Measurements from ENCODE around the gene PA2G4.

PA2G4 gene

GRCh38 chr12:56117778-56118687 lies 13.7 kb downstream of the PA2G4 start, which contains the start of gene ZC3H10:
Gene ZC3H10 (plus strand): TSS chr12:56118266. CDS start chr12:56120563, 2,297 bp downstream.
- H3F3A ChIP-seq (ENCODE audit: control insufficient read depth, insufficient read depth), result peaks cover 49% of the 10 kb centered on the region
- H4K20me1 ChIP-seq (ENCODE audit: control insufficient read depth, insufficient read depth, low read depth, low read length), result no peaks in the 10 kb centered on the region
- TF ChIP-seq CTCF (IDR thresholded peaks at IDR 0.05; ENCODE audit: low read depth, low read length, poor library complexity, severe bottlenecking) (peak; percentile 44), EZH2phosphoT487 (IDR thresholded peaks at IDR 0.05; ENCODE audit: borderline replicate concordance, low read length) (no peak)
- peaks cover 36% of the 10 kb centered on the region for H3K79me2 ChIP-seq (ENCODE audit: control insufficient read depth, low read length)
- peak within 1 kb of the TSS; percentile 91 for H3K27ac ChIP-seq (ENCODE audit: low read depth, low read length)
- H3K4me1 ChIP-seq (ENCODE audit: control insufficient read depth, low read length), result peaks cover 25% of the 10 kb centered on the region
- H3K27me3 ChIP-seq (ENCODE audit: control insufficient read depth, low read length), result no peaks in the 10 kb centered on the region
- H3K4me3 ChIP-seq (ENCODE audit: low read length), result peak within 1 kb of the TSS; percentile 82
- no peaks in the 10 kb centered on the region for H3K9me3 ChIP-seq (ENCODE audit: control insufficient read depth, insufficient read depth, low read length)
- H3K36me3 ChIP-seq (ENCODE audit: control insufficient read depth, low read length), result peaks cover 56% of the 10 kb centered on the region
- no peaks in the 10 kb centered on the region for H3K9me2 ChIP-seq (replicated peaks; ENCODE audit: control insufficient read depth, low read length)
- H3K4me2 ChIP-seq (ENCODE audit: low read length), result peak within 1 kb of the TSS; percentile 99

- Histone ChIP-seq H3K36me3 (ENCODE audit: control insufficient read depth, low read length) (peaks cover 48% of the 10 kb centered on the region), H3K9me3 (ENCODE audit: control insufficient read depth, insufficient read depth, low read length) (no peaks in the 10 kb centered on the region)
Measured at GRCh38 chr12:56118688-56119357, 14.5 kb downstream of the PA2G4 start.

GRCh38 chr12:56119361-56119796 lies 15.0 kb downstream of the PA2G4 start:
- Histone ChIP-seq H3K9me3 (ENCODE audit: control insufficient read depth, insufficient read depth, low read length) (no peaks in the 10 kb centered on the region), H3K27ac (ENCODE audit: low read depth, low read length) (peak overlapping the region; percentile 80), H3K79me2 (ENCODE audit: control insufficient read depth, low read length) (peaks cover 42% of the 10 kb centered on the region), H3K4me1 (ENCODE audit: control insufficient read depth, low read length) (peaks cover 33% of the 10 kb centered on the region), H3K27me3 (ENCODE audit: control insufficient read depth, low read length) (no peaks in the 10 kb centered on the region), H3F3A (ENCODE audit: control insufficient read depth, insufficient read depth) (peaks cover 41% of the 10 kb centered on the region), H3K4me2 (ENCODE audit: low read length) (peak overlapping the region; percentile 99), H3K4me3 (ENCODE audit: low read length) (peak overlapping the region; percentile 82), H3K9me2 (replicated peaks; ENCODE audit: control insufficient read depth, low read length) (no peaks in the 10 kb centered on the region), H4K20me1 (ENCODE audit: control insufficient read depth, insufficient read depth, low read depth, low read length) (no peaks in the 10 kb centered on the region), H3K36me3 (ENCODE audit: control insufficient read depth, low read length) (peaks cover 42% of the 10 kb centered on the region)
- TF ChIP-seq CTCF (IDR thresholded peaks at IDR 0.05; ENCODE audit: low read depth, low read length, poor library complexity, severe bottlenecking), result peak; percentile 81
- TF ChIP-seq EZH2phosphoT487 (IDR thresholded peaks at IDR 0.05; ENCODE audit: borderline replicate concordance, low read length), result no peak

More at GRCh38 chr12:56118688-56119357, 14.5 kb downstream of the PA2G4 start:
- Histone ChIP-seq H3K79me2 (ENCODE audit: control insufficient read depth, low read length) (peaks cover 36% of the 10 kb centered on the region), H3F3A (ENCODE audit: control insufficient read depth, insufficient read depth) (peaks cover 41% of the 10 kb centered on the region), H3K27me3 (ENCODE audit: control insufficient read depth, low read length) (no peaks in the 10 kb centered on the region), H3K27ac (ENCODE audit: low read depth, low read length) (peak overlapping the region; percentile 80), H3K4me2 (ENCODE audit: low read length) (peak overlapping the region; percentile 99), H3K4me1 (ENCODE audit: control insufficient read depth, low read length) (peaks cover 27% of the 10 kb centered on the region), H3K9me2 (replicated peaks; ENCODE audit: control insufficient read depth, low read length) (no peaks in the 10 kb centered on the region), H4K20me1 (ENCODE audit: control insufficient read depth, insufficient read depth, low read depth, low read length) (no peaks in the 10 kb centered on the region), H3K4me3 (ENCODE audit: low read length) (peak overlapping the region; percentile 82)
- TF ChIP-seq CTCF (IDR thresholded peaks at IDR 0.05; ENCODE audit: low read depth, low read length, poor library complexity, severe bottlenecking) (no peak), EZH2phosphoT487 (IDR thresholded peaks at IDR 0.05; ENCODE audit: borderline replicate concordance, low read length) (no peak)
